HG02763 (cell line): ENCODE data around the gene SEMA4C.

ENCODE experiments used
- ATAC-seq: cut with Tn5 transposase; IDR thresholded peaks from one replicate; pipeline ENCODE4 v1.9.1; 2021; ENCODE audit warnings: mild to moderate bottlenecking, moderate library complexity; ENCODE audit not compliant: unreplicated experiment

SEMA4C gene, protein sequence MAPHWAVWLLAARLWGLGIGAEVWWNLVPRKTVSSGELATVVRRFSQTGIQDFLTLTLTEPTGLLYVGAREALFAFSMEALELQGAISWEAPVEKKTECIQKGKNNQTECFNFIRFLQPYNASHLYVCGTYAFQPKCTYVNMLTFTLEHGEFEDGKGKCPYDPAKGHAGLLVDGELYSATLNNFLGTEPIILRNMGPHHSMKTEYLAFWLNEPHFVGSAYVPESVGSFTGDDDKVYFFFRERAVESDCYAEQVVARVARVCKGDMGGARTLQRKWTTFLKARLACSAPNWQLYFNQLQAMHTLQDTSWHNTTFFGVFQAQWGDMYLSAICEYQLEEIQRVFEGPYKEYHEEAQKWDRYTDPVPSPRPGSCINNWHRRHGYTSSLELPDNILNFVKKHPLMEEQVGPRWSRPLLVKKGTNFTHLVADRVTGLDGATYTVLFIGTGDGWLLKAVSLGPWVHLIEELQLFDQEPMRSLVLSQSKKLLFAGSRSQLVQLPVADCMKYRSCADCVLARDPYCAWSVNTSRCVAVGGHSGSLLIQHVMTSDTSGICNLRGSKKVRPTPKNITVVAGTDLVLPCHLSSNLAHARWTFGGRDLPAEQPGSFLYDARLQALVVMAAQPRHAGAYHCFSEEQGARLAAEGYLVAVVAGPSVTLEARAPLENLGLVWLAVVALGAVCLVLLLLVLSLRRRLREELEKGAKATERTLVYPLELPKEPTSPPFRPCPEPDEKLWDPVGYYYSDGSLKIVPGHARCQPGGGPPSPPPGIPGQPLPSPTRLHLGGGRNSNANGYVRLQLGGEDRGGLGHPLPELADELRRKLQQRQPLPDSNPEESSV

DNA sequence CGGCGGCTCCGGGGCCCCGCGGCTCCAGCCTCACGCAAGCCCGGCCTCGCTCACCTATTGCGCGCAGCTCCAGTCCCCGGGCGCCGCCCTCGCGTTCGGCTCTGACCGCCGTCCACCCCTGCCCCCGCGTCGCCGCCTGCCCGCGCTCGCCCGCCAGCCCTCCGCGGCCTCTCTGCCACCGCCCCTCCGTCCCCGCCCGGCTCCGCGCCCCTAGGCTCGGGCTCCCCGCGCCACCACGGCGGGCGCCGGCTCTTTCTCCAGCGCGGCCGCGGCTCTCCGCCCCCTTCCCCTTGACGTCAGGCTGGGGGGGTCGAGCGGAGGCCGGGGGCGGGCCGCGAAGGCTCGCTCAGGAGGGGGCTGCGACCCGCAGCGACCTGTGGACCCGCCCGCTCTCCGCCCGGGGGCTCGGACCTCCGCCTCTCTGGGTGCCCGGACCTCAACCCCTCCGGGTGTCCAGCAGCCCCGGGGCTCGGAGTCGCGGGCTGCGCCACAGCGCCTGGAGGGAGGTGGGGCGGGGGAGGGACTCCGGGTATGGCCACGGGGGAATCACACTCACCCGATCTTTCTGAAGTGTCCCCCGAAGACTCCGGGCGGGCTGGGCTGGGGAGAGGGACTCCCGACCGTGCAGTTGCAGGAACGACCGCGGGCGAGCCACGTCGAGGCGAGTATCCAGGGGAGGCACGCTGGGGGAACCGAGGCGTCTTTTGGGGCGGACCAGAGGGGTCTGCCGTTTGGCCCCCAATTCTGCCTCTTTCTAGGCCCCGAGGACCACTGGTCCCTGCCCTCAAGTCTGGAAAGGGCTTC is at the start of gene SEMA4C:
TSS of gene SEMA4C (minus strand) at position 259 of the 804 bp plus-strand sequence. CDS start 2,194 bp downstream, outside the sequence.
- ATAC-seq: no peak

DNA sequence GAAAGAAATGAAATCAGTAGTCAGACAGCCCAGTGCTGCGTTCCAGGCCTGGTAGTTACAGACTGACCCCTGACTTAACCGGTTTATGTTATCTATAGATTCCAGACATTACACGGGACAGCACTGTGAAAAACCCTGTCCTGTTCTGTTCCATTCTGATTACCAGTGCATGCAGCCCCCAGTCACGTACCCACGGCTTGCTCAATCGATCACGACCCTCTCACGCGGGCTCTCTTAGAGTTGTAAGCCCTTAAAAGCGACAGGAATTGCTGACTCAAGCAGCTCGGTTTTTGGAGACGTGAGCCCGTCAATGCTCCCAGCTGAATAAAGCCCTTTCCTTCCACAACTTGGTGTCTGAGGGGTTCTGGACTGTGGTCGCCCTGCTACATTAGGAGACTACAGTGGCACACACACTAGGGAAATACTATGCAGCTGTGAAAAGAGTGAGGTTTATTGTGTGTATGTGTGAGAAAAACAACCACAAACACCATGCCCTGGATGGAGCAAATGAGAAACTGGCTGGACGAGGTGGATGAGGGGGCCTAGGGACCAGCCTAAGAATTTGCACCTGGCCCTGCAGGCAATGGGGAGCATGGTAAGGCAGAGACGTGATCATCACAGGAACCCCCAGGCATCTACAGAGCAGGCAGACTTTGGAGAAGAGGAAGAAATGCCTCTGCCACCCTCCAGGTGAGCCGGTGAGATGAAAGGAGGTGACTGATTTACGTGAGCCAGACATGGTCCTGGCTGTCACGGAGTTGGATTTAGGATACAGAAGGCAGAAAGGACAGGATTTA is 49.1 kb upstream of the SEMA4C start:
- ATAC-seq: no peak

DNA sequence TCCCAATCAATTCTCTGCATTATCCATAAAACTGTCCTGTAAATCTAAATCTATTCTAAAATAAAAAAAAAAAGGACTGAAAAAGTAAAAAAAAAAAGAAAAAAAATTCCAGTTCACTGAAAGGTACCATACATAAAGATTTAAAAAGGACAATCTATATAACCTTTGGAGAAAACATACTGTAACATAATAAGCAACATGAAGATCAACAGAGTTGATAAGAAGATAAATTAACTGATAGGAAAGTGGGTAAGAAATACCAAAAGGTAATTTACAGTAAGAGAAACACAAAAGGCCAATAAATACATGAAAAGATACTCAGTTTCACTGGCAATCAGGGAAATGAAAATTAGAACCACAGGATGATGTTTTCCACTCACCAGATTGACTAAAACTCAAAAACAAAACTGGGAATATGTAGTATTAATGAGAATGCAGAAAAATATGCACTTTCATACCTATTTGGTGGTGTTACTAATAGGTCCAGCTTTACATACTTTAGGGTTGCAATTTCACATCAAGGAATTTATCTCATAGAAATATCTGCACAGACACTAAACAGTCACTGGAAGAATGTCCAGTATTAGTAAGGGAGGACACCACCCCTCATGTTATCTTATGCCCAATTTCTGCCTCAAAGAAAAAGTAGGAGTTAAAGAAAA is 48.3 kb upstream of the SEMA4C start:
- ATAC-seq: no peak

DNA sequence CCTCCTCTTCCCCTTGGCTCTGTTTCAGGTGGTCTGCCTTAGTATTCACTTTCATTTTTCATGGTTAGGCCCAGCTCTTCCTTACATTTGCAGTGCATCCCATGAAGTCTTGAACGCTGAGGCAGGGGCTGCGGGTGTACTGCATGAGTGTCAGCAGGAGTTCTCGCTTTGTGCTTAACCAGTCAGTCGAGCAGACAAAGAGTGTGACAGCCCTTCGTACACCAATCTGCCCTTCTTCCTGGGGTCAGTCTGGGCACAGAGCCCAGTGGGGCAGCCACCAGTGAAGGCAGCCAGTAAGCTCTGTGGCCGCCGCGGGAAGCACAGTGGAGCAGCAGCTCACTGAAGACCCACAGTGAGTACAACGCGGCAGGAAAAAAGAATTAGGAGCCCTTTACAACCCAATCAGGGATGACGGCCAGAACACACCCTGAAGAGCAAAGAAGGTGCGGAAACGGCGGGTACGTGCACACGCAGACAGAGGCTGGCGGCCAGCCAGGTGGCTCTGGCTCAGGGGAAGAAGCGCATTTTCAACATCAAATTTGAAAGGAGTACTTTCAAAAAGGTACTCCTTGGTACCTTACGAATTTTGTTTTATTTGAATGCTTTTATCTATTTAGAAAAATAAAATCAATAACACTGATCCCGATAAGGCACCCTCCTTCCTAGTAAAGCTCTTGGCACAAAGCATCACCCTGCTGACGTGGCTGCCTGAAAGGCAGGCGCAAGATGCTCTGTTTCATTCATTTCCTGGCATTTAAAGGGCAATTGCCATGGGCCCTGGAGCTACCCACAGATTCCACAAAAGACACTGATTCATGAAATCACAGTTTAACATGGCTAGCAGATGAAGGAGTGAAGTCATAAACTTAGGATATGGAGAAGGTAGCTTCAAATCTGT is 47.0 kb upstream of the SEMA4C start:
- no peak for ATAC-seq

DNA sequence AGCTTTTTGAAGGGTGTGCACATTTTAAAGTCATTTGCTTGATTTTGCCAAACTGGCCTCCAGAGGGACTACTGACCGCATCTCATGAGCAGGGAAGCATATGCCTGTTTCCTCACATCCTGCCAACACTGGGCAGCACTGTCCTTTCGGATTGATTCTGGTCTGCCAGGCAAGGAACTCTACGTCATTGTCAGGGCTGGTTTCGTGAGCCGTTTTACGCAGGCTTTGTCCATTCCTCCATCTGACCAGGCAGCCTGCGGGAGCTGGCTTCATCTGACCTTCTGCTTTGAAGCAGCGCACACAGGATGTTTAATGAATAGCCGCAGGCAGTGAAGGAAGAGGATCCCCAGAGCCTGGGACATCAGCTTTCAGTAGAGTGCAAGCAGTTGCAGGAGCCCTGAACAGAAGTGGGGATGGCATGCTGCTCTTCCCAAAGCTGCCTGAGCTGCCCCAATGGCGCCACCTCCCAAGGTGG is 46.3 kb upstream of the SEMA4C start:
- no peak for ATAC-seq

DNA sequence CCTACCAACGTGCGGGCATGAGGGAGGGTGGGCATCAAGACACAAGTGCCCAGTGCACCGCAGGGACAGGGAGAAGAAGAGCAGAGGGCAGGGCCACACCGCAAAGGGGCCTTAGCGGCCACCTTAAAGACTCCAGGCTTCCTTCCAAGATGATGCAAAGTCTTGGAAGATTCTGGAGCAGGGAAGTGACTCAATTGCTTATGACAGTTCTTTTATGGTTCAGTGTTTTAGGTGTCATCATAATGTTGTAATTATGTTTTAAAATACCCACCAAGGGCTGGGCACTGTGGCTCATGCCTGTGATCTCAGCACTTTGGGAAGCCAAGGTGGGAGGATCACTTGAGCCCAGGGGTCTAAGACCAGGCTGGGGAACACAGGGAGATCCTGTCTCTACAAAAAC is 44.5 kb upstream of the SEMA4C start:
- ATAC-seq: no peak

DNA sequence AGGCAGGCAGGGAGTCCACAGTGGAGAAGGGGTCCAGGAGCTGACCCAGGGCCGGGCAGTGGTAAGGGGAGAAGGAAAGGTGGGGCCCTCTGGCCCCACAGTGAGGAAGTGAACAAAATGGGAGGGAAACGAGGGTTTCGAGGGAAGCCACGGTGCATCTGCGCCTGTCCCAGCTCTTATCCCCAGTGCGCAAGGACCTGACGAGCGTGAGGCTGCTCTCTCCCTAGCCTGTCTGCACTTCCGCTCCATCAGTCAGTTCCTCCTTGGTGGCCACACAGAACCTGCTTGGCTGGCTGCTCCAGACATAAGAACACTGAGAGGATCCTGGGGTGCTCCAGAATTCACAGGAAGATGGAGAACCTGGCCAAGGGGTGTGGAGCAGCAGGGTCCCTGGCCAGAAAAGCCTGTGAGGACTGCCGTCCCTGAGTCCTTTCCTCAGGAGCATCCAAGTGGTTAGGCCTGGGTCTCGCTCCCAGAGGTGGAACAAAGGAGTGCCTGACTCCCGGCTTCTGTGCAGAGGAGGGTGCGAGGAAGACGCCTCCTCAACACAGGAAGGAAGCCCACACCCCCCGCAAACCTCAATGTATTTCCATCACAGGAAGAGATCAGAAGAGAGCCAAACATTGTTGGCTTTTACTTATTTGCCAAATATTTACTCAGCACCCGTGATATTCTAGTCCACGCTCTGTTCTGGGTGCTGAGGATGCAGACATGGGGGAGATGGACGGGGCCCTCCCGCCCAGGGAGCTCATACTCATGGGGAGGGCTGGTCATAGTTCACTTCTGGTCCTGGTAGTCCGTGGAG is 43.7 kb upstream of the SEMA4C start:
- no peak for ATAC-seq

DNA sequence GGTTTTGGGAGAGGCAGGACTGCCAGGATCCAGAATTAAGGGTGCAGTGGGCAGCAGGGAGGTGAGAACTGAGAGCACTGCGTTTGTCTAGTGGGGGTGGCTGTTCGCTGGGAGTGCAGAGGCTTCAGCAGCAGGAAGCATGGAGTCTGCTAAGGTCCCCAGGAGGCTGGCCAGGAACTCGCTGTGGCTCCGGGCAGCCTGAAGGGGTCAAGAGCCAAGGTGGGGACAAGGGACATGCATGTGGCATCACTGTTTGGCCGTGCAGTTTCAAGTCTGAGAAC is 43.2 kb upstream of the SEMA4C start:
- ATAC-seq: no peak

DNA sequence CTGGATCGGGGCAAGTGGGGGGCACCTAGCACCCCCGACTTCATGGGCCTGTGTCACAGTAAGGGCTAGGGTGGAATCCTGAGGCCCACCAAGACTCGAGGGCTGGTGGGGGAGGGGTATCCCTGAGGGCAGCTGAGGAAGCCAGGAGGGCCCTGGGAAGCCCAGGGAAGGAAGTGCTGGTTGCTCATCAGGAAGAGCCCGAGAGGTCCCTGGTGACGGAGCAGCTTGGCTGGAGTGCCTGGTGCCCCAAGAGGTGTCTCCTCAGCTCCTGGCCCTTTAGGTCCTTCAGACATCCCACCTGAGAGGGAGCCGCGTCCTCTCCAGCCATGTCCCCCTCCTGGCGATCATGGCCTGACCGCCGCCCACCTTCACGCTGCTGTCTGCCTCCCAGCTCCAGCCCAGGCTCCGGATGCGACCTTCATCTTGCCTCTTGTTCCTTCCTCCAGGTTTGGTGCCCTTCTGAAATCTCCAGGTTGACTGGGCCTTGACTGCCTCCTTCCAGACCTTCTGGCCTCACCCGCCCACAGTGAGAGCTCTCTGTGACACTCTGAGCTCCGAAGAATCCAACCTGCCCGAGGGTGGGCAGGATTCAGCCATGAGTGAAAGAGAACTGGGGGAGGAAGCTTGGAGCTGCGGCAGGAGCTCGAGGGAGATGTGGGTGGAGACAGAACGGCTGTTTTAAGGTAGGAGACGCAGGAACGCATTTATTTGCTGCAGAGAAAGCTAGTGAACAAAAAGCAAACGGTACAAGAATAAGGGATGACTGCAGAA is 42.7 kb upstream of the SEMA4C start:
- ATAC-seq: no peak

DNA sequence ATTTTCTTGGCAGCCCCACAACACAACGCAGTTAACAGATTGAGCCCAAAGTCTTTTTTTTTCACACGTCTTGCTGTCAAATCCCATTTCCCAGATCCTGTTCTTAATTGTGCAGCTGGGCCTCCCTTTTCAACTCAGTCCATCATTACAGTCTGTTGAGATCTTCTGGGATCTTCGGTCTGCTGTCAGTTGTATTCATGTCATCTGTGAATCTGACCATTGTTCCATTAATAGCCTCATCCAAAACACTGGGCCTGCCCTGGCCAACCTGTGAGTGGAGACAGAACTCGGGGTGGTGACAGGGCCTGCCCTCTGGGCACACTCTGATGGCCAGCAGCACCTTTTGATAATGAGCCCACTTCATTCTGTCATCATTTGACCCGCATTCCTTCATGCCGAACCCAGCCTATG is 39.7 kb upstream of the SEMA4C start:
- ATAC-seq: no peak

DNA sequence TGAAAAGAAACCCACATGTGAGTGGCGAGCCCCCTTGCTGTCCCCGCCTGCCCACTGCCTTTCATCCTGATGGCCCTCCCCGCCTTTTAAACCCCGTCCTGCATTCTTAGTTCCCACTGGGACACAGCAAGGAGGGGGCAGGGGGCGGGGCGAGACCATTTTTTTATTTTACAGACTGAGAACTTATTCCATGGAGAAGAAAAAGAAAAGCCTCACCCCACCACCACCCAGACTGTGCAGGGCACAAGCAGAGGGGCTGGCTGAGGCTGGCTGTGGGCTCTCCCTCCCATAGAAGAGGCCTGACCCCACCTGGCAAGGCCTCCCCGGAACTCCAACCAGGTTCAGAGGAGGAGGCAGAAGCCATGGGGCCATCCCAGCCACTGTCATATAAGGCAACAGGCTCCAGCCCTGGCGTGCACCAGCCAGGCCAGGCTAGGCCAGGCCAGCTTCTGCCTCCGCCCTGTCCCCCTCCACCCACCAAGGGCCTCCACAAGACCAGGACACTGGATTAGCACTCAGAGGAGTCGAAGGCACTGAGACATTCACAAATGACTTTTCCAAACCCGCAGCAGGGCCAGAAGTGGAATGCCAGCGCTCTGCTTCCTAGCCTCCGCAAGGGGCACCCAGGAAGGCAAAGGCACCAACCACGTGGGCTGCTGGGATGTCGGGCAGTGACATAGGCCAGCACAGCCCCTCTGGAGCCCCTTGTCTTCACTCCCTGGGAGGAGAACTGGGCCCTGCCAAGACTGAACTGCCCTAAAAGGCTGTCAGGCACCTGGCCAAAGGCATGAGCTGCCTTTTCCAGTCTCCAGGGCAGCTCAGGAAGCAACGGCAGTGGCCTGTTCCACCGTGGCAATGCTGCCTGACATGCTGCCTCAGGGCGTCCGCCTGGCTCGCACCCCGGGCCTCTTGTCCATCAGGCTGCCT is 37.5 kb upstream of the SEMA4C start:
- ATAC-seq: no peak

DNA sequence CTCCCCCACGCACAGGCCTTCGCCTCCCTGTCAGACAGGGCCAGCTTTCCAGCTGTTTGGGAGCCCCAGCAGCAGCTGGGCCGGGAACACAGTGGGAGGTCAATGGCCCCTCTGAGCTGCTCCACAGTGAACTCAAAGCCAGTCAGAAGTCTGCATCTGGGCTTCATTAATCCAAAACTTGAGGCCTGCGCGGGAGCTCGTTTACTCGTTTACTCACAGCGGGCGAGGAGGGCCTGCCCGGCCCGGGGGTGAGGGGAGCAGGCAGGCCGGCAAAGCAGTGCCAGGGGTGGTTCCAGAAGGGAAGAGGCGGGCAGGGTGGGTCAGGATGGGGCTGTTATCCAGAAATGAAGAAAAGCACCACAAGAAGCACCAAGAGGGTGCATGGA is 36.8 kb upstream of the SEMA4C start:
- ATAC-seq: no peak

DNA sequence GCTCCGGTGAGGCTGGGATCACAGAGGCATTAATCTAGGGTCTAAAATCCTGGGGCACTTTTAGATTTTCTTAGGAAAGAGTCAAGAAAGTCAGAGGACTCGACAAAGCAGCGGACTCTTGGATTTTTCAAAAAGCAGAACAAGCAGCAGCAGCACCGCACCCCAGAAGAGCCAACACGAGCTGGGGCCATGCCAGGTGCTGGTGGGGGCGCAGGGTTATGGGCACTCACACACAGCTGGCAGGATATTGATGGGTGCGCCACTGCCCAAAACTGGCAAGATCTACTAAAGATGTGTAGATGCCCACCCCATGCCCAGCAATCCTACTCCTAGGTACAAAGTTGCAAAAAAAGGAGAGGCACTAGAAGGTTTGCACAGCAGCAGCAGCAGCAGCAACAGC is 33.9 kb upstream of the SEMA4C start:
- ATAC-seq: no peak

DNA sequence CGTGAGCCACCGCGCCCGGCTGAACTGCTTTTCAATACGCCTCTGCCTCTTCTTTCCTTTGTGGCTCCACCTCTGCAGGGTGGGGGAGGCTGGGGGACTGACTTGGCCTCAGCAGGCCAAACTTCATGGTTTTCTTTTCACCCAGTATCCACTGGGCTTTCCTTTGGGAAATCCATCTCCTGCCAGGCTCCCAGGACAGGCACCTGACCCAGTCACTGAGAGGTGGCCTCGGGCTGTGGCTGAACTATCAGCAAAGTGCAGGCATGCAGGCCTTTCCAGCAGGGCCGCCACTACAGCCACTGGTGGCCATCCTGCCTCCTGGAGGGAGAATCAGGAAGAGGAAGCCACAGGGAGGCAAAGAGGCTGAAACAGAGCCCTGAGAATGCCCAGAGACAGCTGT is 33.4 kb upstream of the SEMA4C start:
- ATAC-seq: no peak

DNA sequence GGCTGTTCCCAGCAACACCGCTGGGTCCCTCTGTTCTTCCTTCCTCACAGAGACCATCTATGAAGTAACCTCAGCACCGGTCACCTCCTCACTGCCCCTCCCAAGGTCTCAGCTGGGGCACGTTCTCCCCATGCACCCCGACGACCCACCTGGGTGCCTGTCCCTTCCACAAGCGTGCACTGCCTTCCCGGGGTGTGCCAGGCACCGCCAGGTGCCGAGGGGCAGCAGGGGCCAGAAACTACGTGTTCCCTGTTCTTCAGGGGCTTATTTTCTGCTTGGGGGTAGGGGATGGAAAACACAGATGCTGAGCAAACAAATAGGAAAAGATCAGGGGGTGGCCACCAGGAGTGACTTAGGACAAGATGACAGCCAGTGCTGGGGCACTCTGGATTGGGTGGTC is 30.4 kb upstream of the SEMA4C start:
- no peak for ATAC-seq

DNA sequence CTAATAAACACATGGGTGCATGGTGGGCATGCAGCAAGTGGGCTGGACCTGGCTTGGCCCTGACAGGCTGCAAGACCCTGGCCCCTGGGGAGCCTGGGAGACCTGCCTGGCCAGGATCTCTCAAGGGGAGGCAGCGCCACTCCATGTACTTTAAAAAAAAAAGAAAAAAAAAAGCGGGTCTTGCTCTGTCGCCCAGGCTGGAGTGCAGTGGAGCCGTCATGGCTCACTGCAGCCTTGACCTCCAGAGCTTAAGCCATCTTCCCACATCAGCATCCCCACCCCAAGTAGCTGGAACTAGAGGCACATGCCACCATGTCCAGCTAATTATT is 29.5 kb upstream of the SEMA4C start:
- no peak for ATAC-seq
